ENCODE results near the gene C12orf42.

The C12orf42 gene

GRCh38 chr12:103423516-103423910 is 72.3 kb downstream of the C12orf42 start:
- DNase-seq (ENCODE audit: low read depth), result no peak

DNA sequence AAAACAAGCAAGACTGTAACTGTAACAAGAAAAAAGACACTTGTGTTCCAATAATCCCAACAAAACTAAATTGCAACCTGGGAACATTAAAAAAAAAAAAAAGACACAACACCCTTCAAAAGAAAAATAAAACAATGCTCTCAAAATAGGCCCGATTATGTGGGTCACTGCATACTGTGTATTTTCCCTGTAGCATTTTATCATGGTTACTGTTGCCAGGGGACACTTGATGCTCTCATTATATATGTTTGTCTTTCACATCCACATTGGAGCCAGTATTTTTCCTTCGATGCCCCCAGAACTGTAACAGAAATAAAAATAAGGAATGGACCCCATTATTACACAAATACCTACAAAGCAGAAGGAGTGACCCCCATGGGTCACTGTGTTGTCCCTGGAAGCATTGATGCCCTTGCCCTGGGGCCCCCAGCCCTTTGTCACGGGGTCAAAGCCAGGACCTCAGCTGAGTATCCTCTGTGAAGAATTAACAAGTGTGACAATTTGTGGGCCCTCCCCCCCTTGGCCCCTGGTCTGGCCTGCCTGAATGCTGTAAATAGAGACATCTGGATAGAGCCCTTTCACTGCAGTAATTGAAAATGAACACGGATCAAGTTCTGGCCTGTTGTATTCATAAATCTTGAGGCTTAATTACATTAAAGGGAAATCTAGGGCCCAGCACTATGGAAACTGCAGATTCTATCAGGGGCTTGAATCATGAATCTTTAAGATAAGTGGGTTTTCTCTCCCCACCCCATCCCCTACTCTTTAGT is 72.8 kb downstream of the C12orf42 start:
- no peak for TF ChIP-seq CTCF (conservative IDR thresholded peaks at IDR 0.05; ENCODE audit: low read length)
- DNase-seq (ENCODE audit: low read depth), result no peak

More at GRCh38 chr12:103423516-103423910, 72.3 kb downstream of the C12orf42 start:
- no peak overlapping the region for H3K4me3 ChIP-seq (ENCODE audit: low read length)
- TF ChIP-seq CTCF (conservative IDR thresholded peaks at IDR 0.05; ENCODE audit: low read length), result no peak

GRCh38 chr12:103422328-103422727 is 73.4 kb downstream of the C12orf42 start:
- no peak for DNase-seq (ENCODE audit: low read depth)
- no peak for TF ChIP-seq CTCF (conservative IDR thresholded peaks at IDR 0.05; ENCODE audit: low read length)
- no peak overlapping the region for H3K4me3 ChIP-seq (ENCODE audit: low read length)

More for the DNA sequence above, 72.8 kb downstream of the C12orf42 start:
- no peak overlapping the region for H3K4me3 ChIP-seq (ENCODE audit: low read length)

DNA sequence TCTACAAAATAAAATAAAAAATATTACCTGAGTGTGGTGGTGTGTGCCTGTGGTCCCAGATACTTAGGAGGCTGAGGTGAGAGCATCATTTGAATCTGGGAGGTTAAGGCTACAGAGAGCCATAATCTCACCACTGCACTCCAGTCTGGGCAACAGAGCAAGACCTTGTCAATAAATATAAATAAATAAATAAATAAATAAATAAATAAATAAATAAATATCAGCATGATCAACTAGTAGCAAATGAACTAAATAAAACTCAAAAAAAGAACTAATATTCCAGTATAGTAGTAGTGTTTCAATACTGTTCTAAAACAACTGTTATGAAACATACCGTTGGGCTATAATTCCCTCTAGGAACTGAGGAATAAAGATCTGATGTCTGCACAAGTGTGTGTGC is 74.4 kb downstream of the C12orf42 start:
- H3K4me3 ChIP-seq (ENCODE audit: low read length), result no peak overlapping the region
- TF ChIP-seq CTCF (conservative IDR thresholded peaks at IDR 0.05; ENCODE audit: low read length), result no peak

GRCh38 chr12:103415681-103416080 is 80.1 kb downstream of the C12orf42 start:
- no peak for DNase-seq (ENCODE audit: low read depth)
- no peak for TF ChIP-seq CTCF (conservative IDR thresholded peaks at IDR 0.05; ENCODE audit: low read length)
- H3K4me3 ChIP-seq (ENCODE audit: low read length), result no peak overlapping the region

More for the DNA sequence above, 74.4 kb downstream of the C12orf42 start:
- no peak for DNase-seq (ENCODE audit: low read depth)

GRCh38 chr12:103401421-103401820 is 94.3 kb downstream of the C12orf42 start:
- DNase-seq (ENCODE audit: low read depth), result no peak
- no peak for TF ChIP-seq CTCF (conservative IDR thresholded peaks at IDR 0.05; ENCODE audit: low read length)
- H3K4me3 ChIP-seq (ENCODE audit: low read length), result no peak overlapping the region

- TF ChIP-seq CTCF (conservative IDR thresholded peaks at IDR 0.05; ENCODE audit: low read length), result no peak
- H3K4me3 ChIP-seq (ENCODE audit: low read length), result no peak overlapping the region
- DNase-seq (ENCODE audit: low read depth), result no peak
Measured at GRCh38 chr12:103399986-103400385, 95.8 kb downstream of the C12orf42 start.
